K562 (cell line): Measurements from ENCODE around the gene APOA1.

Experiments
- CBFB ChIP-seq: sonication (generic); formaldehyde crosslinking; IDR thresholded peaks from 2 replicates; pipeline ENCODE4 v1.4.0; 2020; ENCODE audit warnings: mild to moderate bottlenecking, missing genetic modification reagents
- CTCF ChIP-seq, 3 experiments: IDR thresholded peaks in 2 of 3; conservative IDR thresholded peaks in 1 of 3; 2 replicates each; pipeline ENCODE4 v1.5.1; 2011 to 2012; ENCODE audit warnings: low read length in 3 of 3, mild to moderate bottlenecking in 3 of 3, control low read depth in 2 of 3, improper control_type of control experiment in 1 of 3, inconsistent platforms in 1 of 3, low read depth in 1 of 3, mixed read lengths in 1 of 3, moderate library complexity in 1 of 3; ENCODE audit not compliant: insufficient read depth in 2 of 3
- EZH2 ChIP-seq: IDR thresholded peaks from 2 replicates; pipeline ENCODE4 v1.6.1; 2012; ENCODE audit warnings: low read depth, mild to moderate bottlenecking, inconsistent platforms, low read length, borderline replicate concordance
- FOSL1 ChIP-seq: fragments of 200-800 bp; sonication (Bioruptor generic); conservative IDR thresholded peaks from 2 replicates; pipeline ENCODE4 v1.6.1; 2016; ENCODE audit warnings: missing genetic modification characterization, missing compliant biosample characterization
- GTF3C2 ChIP-seq: IDR thresholded peaks from 3 replicates; pipeline ENCODE4 v1.6.1; 2011; ENCODE audit warnings: borderline replicate concordance, mild to moderate bottlenecking, moderate library complexity; ENCODE audit not compliant: insufficient read length; ENCODE audit errors: extremely low read depth
- JUNB ChIP-seq: fragments of 450-650 bp; formaldehyde crosslinking; conservative IDR thresholded peaks from 2 replicates; pipeline ENCODE4 v1.4.0; 2020; ENCODE audit warnings: mild to moderate bottlenecking
- MYC ChIP-seq, 2 experiments: fragments of 250-450 bp in 1 of 2; sonication (Bioruptor Pico) in 1 of 2; IDR thresholded peaks; 2 replicates each; pipeline versions ENCODE4 v1.5.1 to v1.6.1; 2012 to 2021; ENCODE audit warnings: low read depth in 2 of 2, borderline replicate concordance in 1 of 2, improper control_type of control experiment in 1 of 2, low read length in 1 of 2, mild to moderate bottlenecking in 1 of 2, moderate library complexity in 1 of 2
- SIN3A ChIP-seq, 2 experiments: fragments of 150-350 bp in 1 of 2; IDR thresholded peaks; 2 replicates each; pipeline ENCODE4 v1.6.1; 2011 to 2016; ENCODE audit warnings: borderline replicate concordance in 2 of 2, low read depth in 2 of 2, low read length in 2 of 2, mild to moderate bottlenecking in 2 of 2, moderate library complexity in 2 of 2; ENCODE audit not compliant: control insufficient read depth in 1 of 2

- no peak for TF ChIP-seq SIN3A (IDR thresholded peaks at IDR 0.05; ENCODE audit: borderline replicate concordance in 2 of 2, control insufficient read depth in 1 of 2, low read depth in 2 of 2, low read length in 2 of 2)
- TF ChIP-seq JUNB (CRISPR knock-in tag): no peak
- TF ChIP-seq FOSL1 (tag): no peak
- no peak for TF ChIP-seq EZH2
- TF ChIP-seq CTCF (IDR thresholded peaks at IDR 0.05 in 2 of 3, conservative IDR thresholded peaks at IDR 0.05 in 1 of 3; ENCODE audit: insufficient read depth in 2 of 3, low read depth in 1 of 3, low read length in 3 of 3): no peak
- no peak for TF ChIP-seq MYC (IDR thresholded peaks at IDR 0.05; ENCODE audit: low read depth, low read length)
- no peak for TF ChIP-seq MYC (CRISPR knock-in tag; IDR thresholded peaks at IDR 0.05; ENCODE audit: borderline replicate concordance, low read depth)
- TF ChIP-seq CBFB: no peak
- no peak for TF ChIP-seq GTF3C2
These were observed 19.9 kb upstream of the APOA1 start for GRCh38 chr11:116857316-116857715.
